H1 (cell line): ENCODE results near the gene PPP2R2C. TPM values are rescaled to one million over a fixed set of nuclear protein-coding genes. Genes with fewer than 3 reads are reported as not detected.

Source experiments
- BRCA1 ChIP-seq: IDR thresholded peaks from 2 replicates; pipeline ENCODE4 v1.6.1; 2012; ENCODE audit warnings: low read depth, low read length, improper control_type of control experiment
- CEBPB ChIP-seq: IDR thresholded peaks from 2 replicates; pipeline ENCODE4 v1.6.1; 2012; ENCODE audit warnings: low read depth, low read length
- CREB1 ChIP-seq: IDR thresholded peaks from 2 replicates; pipeline ENCODE4 v1.6.1; 2012; ENCODE audit warnings: inconsistent platforms
- MAFK ChIP-seq: IDR thresholded peaks from 2 replicates; pipeline ENCODE4 v1.6.1; 2012; ENCODE audit warnings: low read depth, mild to moderate bottlenecking, improper control_type of control experiment, low read length
- NRF1 ChIP-seq: IDR thresholded peaks from 2 replicates; pipeline ENCODE4 v1.6.1; 2011; ENCODE audit warnings: mild to moderate bottlenecking, low read depth, low read length, improper control_type of control experiment
- POU5F1 ChIP-seq: IDR thresholded peaks from 2 replicates; pipeline ENCODE4 v1.6.1; 2011; ENCODE audit warnings: low read depth, mild to moderate bottlenecking, low read length, moderate library complexity
- RAD21 ChIP-seq, 2 experiments: IDR thresholded peaks in 1 of 2; conservative IDR thresholded peaks in 1 of 2; 2 replicates each; pipeline ENCODE4 v1.6.1; 2011; ENCODE audit warnings: low read depth in 2 of 2, low read length in 2 of 2, improper control_type of control experiment in 1 of 2, inconsistent platforms in 1 of 2, mild to moderate bottlenecking in 1 of 2, moderate library complexity in 1 of 2
- RNF2 ChIP-seq: fragments of 200-900, 300-1000 bp; sonication (generic); IDR thresholded peaks from 2 replicates; pipeline ENCODE4 v1.7.1; 2016; ENCODE audit warnings: borderline replicate concordance, low read depth, mild to moderate bottlenecking, antibody characterized with exemption, low read length; ENCODE audit not compliant: poor library complexity, severe bottlenecking; ENCODE audit errors: missing control alignments
- SP2 ChIP-seq: IDR thresholded peaks from 2 replicates; pipeline ENCODE4 v1.6.1; 2012; ENCODE audit warnings: mild to moderate bottlenecking, low read length, inconsistent platforms
- TAF1 ChIP-seq: IDR thresholded peaks from 2 replicates; pipeline ENCODE4 v1.6.1; 2011; ENCODE audit warnings: mild to moderate bottlenecking, low read depth, low read length
- polyA plus RNA-seq, 7 experiments: library from polyadenylated mRNA; depleted of rRNA in 3 of 7; stranded (reverse) in 5 of 7; unstranded in 2 of 7; fragments of >200 nt in 5 of 7; fragments of 200-250 nt in 2 of 7; gene quantifications; 1 replicate in 5 of 7; 2 replicates in 1 of 7; 4 replicates in 1 of 7; pipeline versions ENCODE4 v1.2.1 to v1.2.3, GENCODE V29; 2011 to 2013; ENCODE audit warnings: missing spikeins in 2 of 7, mixed read lengths in 2 of 7
- total RNA-seq: library from RNA; stranded (reverse); fragmentation: NEBNext Ultra II Directional; extraction: Animal tissue kit (Norgen Biotek cat#: 25700); gene quantifications from 2 replicates; pipeline ENCODE4 v1.2.1, GENCODE V29; 2021
- TF ChIP-seq, protein P1 (sequence below): fragments of 300-600 bp; sonication (generic); IDR thresholded peaks from 2 replicates; pipeline ENCODE4 v1.7.1; 2012; ENCODE audit warnings: low read length, moderate library complexity, mild to moderate bottlenecking, inconsistent platforms; ENCODE audit not compliant: insufficient replicate concordance

Gene PPP2R2C
- total and polyA plus RNA-seq, 2 of the 8 experiments (the other 6 are each of a cell fraction or from before 2014, with no cell fraction given), result 6.4 TPM

GRCh38 chr4:6383929-6384328 lies 88.5 kb downstream of the PPP2R2C start (continued):
- TF ChIP-seq, protein P1, sequence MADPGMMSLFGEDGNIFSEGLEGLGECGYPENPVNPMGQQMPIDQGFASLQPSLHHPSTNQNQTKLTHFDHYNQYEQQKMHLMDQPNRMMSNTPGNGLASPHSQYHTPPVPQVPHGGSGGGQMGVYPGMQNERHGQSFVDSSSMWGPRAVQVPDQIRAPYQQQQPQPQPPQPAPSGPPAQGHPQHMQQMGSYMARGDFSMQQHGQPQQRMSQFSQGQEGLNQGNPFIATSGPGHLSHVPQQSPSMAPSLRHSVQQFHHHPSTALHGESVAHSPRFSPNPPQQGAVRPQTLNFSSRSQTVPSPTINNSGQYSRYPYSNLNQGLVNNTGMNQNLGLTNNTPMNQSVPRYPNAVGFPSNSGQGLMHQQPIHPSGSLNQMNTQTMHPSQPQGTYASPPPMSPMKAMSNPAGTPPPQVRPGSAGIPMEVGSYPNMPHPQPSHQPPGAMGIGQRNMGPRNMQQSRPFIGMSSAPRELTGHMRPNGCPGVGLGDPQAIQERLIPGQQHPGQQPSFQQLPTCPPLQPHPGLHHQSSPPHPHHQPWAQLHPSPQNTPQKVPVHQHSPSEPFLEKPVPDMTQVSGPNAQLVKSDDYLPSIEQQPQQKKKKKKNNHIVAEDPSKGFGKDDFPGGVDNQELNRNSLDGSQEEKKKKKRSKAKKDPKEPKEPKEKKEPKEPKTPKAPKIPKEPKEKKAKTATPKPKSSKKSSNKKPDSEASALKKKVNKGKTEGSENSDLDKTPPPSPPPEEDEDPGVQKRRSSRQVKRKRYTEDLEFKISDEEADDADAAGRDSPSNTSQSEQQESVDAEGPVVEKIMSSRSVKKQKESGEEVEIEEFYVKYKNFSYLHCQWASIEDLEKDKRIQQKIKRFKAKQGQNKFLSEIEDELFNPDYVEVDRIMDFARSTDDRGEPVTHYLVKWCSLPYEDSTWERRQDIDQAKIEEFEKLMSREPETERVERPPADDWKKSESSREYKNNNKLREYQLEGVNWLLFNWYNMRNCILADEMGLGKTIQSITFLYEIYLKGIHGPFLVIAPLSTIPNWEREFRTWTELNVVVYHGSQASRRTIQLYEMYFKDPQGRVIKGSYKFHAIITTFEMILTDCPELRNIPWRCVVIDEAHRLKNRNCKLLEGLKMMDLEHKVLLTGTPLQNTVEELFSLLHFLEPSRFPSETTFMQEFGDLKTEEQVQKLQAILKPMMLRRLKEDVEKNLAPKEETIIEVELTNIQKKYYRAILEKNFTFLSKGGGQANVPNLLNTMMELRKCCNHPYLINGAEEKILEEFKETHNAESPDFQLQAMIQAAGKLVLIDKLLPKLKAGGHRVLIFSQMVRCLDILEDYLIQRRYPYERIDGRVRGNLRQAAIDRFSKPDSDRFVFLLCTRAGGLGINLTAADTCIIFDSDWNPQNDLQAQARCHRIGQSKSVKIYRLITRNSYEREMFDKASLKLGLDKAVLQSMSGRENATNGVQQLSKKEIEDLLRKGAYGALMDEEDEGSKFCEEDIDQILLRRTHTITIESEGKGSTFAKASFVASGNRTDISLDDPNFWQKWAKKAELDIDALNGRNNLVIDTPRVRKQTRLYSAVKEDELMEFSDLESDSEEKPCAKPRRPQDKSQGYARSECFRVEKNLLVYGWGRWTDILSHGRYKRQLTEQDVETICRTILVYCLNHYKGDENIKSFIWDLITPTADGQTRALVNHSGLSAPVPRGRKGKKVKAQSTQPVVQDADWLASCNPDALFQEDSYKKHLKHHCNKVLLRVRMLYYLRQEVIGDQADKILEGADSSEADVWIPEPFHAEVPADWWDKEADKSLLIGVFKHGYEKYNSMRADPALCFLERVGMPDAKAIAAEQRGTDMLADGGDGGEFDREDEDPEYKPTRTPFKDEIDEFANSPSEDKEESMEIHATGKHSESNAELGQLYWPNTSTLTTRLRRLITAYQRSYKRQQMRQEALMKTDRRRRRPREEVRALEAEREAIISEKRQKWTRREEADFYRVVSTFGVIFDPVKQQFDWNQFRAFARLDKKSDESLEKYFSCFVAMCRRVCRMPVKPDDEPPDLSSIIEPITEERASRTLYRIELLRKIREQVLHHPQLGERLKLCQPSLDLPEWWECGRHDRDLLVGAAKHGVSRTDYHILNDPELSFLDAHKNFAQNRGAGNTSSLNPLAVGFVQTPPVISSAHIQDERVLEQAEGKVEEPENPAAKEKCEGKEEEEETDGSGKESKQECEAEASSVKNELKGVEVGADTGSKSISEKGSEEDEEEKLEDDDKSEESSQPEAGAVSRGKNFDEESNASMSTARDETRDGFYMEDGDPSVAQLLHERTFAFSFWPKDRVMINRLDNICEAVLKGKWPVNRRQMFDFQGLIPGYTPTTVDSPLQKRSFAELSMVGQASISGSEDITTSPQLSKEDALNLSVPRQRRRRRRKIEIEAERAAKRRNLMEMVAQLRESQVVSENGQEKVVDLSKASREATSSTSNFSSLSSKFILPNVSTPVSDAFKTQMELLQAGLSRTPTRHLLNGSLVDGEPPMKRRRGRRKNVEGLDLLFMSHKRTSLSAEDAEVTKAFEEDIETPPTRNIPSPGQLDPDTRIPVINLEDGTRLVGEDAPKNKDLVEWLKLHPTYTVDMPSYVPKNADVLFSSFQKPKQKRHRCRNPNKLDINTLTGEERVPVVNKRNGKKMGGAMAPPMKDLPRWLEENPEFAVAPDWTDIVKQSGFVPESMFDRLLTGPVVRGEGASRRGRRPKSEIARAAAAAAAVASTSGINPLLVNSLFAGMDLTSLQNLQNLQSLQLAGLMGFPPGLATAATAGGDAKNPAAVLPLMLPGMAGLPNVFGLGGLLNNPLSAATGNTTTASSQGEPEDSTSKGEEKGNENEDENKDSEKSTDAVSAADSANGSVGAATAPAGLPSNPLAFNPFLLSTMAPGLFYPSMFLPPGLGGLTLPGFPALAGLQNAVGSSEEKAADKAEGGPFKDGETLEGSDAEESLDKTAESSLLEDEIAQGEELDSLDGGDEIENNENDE, result no peak
- TF ChIP-seq RNF2 (no peak), BRCA1 (no peak), CREB1 (no peak), RAD21 (IDR thresholded peaks at IDR 0.05 in 1 of 2, conservative IDR thresholded peaks at IDR 0.05 in 1 of 2; ENCODE audit: low read depth in 2 of 2, low read length in 2 of 2) (no peak), MAFK (no peak), SP2 (no peak), NRF1 (no peak), POU5F1 (no peak), TAF1 (no peak), CEBPB (no peak)
- TF ChIP-seq, all 59 proteins: peak for 0
